Brain pericyte (primary cell): ENCODE data around the gene ABCA3.

Source experiments
- DNase-seq: peaks from one replicate; pipeline ENCODE4 v3.0.0-alpha.2; 2012; ENCODE audit warnings: low read depth, low spot score

Gene ABCA3

GRCh38 chr16:2317231-2318020 is 23.1 kb downstream of the ABCA3 start:
- DNase-seq = no peak

GRCh38 chr16:2308089-2308962 is 32.2 kb downstream of the ABCA3 start:
- DNase-seq = no peak

GRCh38 chr16:2299915-2300192 is 40.7 kb downstream of the ABCA3 start:
- no peak for DNase-seq

- DNase-seq = no peak
Observed at GRCh38 chr16:2299121-2299914, 41.2 kb downstream of the ABCA3 start.

- DNase-seq = no peak
Observed at GRCh38 chr16:2298621-2299020, 41.9 kb downstream of the ABCA3 start.

- no peak for DNase-seq
Observed at GRCh38 chr16:2297506-2297860, 43.0 kb downstream of the ABCA3 start.

- DNase-seq = no peak
Observed at GRCh38 chr16:2296661-2297505, 43.6 kb downstream of the ABCA3 start.

GRCh38 chr16:2295056-2295798 is 45.3 kb downstream of the ABCA3 start:
- DNase-seq = no peak

- no peak for DNase-seq
Observed at GRCh38 chr16:2292221-2292620, 48.3 kb downstream of the ABCA3 start.

GRCh38 chr16:2289282-2289681 is 51.2 kb downstream of the ABCA3 start:
- no peak for DNase-seq

- no peak for DNase-seq
Observed at GRCh38 chr16:2288726-2289125, 51.8 kb downstream of the ABCA3 start.

- DNase-seq = no peak
Observed at GRCh38 chr16:2287916-2288547, 52.5 kb downstream of the ABCA3 start.

- no peak for DNase-seq
Observed at GRCh38 chr16:2286550-2286949, 54.0 kb downstream of the ABCA3 start.

GRCh38 chr16:2285731-2286191 is 54.8 kb downstream of the ABCA3 start:
- no peak for DNase-seq

- no peak for DNase-seq
Observed at GRCh38 chr16:2284797-2285576, 55.5 kb downstream of the ABCA3 start.

- DNase-seq = no peak
Observed at GRCh38 chr16:2284001-2284770, 56.3 kb downstream of the ABCA3 start.

GRCh38 chr16:2282866-2283555 is 57.5 kb downstream of the ABCA3 start:
- DNase-seq = no peak

- no peak for DNase-seq
Observed at GRCh38 chr16:2282262-2282661, 58.3 kb downstream of the ABCA3 start.
